ENCODE data around the gene OLFML2A.
A peak's percentile ranks its signal among the peaks of the same experiment; 100 is the strongest.

DNA sequence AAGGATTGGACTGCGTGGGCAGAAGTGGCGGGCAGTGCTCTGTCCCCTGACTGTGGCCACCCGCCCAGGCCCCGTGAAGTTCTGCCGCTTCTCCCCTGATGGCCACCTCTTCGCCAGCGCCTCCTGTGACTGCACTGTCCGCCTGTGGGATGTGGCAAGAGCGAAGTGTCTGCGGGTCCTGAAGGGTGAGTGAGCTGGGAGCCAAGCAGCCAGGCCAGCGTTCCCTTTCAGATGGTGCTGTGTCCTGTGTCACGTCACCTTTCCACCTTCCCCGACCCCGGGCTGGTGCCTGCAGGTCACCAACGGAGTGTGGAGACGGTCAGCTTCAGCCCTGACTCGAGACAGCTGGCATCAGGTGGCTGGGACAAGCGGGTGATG, 78.6 kb downstream of the OLFML2A start:
- TF ChIP-seq SRSF1 (optimal IDR thresholded peaks at IDR 0.05; ENCODE audit: low read depth, low read length) (no peak), ZBTB33 (CRISPR knock-in tag; IDR thresholded peaks at IDR 0.05) (peak; percentile 28; the same call in 1 of the 2 replicates), TAF1 (CRISPR knock-in tag; IDR thresholded peaks at IDR 0.05) (no peak), REST (IDR thresholded peaks at IDR 0.05; ENCODE audit: borderline replicate concordance in 1 of 2, low read depth in 1 of 2, low read length in 2 of 2) (no peak), ZNF138 (CRISPR knock-in tag; IDR thresholded peaks at IDR 0.05; ENCODE audit: low read depth) (no peak), ZNF18 (CRISPR knock-in tag; IDR thresholded peaks at IDR 0.05; ENCODE audit: insufficient replicate concordance) (no peak)
- TF ChIP-seq, protein P1, sequence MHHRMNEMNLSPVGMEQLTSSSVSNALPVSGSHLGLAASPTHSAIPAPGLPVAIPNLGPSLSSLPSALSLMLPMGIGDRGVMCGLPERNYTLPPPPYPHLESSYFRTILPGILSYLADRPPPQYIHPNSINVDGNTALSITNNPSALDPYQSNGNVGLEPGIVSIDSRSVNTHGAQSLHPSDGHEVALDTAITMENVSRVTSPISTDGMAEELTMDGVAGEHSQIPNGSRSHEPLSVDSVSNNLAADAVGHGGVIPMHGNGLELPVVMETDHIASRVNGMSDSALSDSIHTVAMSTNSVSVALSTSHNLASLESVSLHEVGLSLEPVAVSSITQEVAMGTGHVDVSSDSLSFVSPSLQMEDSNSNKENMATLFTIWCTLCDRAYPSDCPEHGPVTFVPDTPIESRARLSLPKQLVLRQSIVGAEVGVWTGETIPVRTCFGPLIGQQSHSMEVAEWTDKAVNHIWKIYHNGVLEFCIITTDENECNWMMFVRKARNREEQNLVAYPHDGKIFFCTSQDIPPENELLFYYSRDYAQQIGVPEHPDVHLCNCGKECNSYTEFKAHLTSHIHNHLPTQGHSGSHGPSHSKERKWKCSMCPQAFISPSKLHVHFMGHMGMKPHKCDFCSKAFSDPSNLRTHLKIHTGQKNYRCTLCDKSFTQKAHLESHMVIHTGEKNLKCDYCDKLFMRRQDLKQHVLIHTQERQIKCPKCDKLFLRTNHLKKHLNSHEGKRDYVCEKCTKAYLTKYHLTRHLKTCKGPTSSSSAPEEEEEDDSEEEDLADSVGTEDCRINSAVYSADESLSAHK (CRISPR knock-in tag; IDR thresholded peaks at IDR 0.05; ENCODE audit: borderline replicate concordance) = no peak

Measured in HepG2 (cell line).